HG02763 (cell line): ENCODE data around the gene PPP1R26.

Experiments used
- ATAC-seq: cut with Tn5 transposase; IDR thresholded peaks from one replicate; pipeline ENCODE4 v1.9.1; 2021; ENCODE audit warnings: mild to moderate bottlenecking, moderate library complexity; ENCODE audit not compliant: unreplicated experiment

The PPP1R26 gene

DNA sequence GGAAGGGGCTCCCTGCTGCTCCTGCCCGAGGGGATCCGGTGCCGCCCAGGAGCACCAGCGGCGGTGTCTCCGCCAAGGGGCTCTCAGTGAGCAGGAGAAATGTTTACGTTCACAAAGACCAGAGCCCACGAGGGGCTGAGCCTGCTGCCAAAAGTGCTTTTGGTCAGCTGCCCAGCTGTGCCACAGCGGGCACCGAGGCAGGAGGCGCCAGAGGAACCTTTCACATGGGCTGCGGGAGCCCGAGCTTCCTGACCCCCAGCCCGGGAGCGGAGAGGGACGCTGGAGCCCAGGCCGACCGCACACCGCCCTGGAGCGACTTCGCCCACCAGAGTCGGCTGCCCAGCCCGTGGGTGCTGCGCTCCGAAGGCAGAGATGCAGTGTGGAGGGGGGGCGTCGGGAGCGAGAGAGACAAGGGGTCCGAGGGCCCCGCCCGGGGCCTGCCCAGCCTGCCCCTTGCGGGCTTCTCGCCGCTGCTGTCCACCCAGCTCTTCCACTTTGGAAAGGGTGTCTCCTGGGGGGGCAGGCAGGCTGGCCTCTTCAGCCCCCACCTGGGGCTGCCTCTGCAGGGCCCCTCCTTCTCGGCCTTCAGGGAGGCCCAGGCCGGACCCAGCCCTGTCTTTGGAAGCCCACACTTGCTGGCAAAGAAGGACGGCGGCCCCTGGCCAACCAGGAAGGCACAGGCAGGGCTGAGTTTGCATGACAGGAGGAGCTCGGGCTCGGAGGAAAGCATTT is 7.9 kb downstream of the PPP1R26 start:
- no peak for ATAC-seq

DNA sequence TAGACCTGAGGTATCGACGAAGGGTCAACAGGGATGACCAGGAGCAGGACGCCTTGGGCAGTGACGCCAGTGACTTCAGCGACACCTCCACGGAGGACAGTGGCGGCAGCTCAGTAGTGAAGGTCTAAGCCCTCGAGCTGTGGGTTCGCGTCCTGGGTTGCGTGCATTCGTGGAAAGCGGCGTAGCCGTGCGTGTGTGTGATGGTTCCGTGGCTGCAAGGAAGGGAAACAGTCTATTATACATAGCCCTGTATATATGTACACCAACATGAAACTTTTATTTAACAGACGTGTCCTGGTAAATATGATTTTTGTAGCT is 8.4 kb downstream of the PPP1R26 start:
- no peak for ATAC-seq

DNA sequence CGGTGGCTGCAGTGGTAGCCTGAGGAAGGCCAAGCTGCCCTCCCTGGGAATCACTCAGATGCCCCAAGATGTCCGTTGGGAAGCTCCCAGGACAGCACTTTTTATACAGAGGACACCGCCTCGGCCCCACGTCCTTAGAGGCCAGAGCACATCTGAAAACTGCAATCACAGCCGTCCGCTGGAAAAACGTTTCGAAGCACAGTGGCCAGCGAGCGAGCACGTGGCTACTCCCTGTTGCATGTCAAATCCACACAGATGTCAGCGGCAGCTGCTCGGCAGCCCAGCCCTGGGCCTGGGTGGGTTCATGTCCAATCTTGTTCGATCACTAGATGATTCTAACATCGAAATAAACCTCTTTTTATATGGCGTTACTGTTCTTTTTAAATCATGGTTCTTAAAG is 8.9 kb downstream of the PPP1R26 start:
- no peak for ATAC-seq

DNA sequence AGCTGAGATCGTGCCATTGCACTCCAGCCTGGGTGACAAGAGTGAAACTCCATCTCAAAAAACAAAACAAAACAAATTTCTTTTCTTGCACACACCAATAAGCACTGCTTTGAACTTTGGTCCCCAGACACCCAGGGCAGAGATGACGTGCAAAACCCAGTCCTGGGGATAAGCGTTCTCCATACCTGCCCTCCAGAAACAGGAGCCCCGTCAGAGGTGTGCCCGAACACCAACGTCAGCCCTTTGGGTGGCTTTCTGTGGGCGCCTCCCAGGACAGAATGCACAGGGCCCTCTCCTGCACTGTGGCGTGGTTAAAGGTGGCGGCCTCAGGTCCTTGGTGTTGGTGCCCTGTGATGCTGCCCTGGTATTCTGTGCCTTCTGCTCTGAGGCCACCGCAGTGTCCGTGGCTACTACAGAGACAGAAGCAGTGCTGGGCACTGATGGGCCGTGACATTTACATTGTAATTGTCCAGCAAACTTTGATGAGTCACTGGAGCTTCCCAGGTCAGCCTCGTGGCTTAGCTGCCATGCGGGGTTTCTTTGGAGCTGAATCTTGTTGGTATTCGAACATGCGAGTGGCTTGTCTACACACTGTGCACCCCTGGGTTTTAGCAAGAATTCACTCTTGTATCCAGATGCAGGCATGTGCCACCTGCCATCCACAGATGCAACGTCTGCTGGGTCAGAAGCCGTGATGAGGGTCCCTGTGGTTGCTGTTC is 9.8 kb downstream of the PPP1R26 start:
- no peak for ATAC-seq

DNA sequence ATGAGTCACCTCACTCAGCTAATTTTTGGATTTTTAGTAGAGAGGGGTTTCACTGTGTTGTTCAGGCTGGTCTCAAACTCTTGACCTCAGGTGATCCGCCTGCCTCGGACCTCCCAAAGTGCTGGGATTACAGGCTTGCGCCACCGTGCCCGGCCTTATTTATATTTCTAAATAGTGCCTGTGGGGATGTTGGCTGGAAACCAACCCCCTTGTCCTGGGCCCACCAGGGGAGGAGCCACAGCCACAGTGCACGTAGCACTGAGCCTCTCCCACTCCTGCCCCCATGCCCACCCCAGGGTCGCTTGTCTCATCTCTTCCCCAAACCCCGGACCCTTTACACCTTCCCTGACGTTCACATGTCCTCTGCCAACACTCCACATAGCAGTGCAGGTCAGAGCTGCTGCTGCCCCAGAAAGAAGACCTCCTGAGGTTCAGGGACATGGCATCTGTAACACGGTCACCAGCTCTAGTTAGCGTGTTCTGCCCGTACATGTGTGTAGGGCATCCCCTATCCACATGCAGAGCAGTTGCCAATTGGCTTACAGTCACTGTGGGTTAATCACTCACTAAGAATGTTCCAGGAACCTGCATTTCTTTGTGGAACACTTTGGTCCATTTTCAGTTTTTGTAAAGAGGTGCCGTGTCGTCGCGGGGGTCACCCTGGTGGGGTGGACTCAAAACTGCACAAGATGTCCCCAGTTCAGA is 10.7 kb downstream of the PPP1R26 start:
- no peak for ATAC-seq

DNA sequence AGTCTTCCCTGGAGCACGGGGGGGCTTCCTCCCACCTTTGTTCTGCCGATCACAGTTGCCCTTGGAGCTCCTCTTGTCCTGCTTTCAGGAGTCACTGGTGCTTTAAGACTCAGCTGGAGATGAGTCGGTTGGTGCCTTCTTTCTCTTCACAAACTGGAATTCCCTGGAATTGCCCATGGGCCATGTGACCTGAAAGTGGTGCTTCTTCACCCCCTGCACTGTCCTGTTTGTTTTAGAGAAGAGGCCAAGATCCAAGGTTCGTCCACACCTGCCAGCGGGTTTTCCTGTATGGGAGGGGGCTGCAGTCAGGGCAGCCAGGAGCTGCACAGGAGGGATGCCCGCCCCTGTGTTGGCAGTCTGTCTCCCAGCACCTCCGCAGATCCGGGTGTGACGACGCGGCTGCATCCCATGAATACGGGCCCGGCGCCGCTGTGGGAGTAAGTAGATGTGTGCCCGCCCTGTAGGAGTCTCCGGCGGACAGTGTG is 11.4 kb downstream of the PPP1R26 start:
- ATAC-seq: no peak

DNA sequence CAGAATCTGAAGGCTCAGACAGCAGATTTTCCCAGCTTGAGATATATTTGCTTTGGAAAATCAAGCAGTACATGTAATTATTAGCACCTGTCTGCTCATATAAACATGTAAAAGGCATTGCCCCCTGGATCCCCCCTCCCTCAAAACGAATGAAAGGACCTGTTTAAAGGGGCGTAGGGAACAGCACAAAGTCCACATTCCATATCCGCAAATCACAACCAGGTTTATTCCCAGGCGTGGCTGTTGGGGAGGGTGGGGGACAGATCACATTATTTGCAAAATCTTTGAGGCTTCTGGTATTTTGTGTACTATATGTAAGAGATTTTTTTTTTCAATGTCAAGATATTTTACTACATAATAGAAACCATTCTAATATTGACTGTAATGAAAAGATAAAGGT is 12.2 kb downstream of the PPP1R26 start:
- ATAC-seq: no peak

DNA sequence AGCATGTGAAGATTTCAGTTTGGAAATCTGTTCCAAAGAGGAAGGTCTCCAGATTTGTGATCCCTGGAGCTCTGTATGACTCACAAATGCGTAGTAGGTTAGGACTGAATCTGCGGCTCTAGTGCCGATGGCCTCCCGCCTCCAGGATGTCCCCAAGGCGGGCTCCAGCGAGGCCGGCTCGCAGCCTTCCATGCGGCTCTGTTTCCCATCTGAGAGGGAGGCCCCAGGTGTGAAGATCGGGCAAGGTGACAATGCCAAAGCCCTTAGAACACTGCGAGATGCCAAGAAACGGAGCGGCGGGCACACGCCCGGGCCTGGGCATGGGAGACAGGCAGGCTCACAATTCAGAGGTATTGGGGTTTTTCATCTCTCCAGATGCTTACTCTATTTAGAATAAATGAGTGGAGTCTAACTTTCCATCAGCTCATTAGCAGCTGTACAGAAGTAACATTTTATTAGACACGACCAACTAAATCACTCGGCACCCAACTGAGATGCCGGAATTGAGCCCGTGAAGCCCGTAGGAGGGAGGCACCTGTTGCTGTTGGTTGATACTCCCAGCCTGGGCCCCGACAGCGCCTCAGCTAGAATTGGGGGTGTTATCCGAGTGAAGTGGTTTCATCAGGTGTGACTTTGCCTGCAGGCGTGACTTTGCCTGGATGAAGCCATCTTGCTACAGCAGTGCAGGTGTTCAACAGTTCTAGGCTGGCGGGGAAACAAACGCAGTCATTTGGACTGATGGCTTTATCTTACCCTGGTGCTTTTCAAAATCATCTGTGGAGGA is 13.5 kb downstream of the PPP1R26 start:
- ATAC-seq: no peak

DNA sequence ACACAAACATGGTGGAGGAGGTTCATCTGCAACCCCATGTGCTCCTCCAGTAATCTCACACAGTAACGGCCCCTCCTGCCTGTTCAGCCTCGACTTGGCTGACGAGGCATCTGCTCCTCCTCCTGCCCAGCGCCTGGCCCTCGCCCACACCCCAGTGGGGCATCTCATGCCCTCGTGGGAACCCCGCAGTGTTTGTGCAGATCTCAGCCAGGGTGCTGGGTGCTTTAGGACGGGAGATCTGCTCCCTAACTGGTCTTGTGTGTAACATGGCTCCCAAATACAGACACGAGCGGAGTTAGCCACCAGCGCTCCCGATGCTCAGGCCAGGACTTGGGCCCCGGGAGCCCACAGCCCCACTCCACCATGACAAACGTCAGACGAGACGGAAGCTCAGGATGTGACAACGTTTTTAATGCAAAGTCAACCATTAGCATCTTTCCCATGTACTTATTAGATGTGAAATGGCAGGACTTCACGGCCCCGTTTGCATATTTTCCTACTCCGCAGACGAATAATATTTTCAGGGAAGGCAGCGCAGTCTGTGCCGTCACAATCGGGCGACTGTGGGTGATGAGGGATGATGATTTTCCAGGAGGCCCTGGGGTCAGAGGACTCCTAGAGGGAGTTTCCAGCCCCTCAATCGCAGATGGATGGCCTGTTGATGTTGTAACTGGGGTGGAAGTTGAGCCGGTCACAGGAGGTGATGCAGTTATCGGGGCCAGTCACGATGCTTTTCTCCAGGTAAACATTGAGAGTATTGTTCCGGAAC is 15.4 kb downstream of the PPP1R26 start:
- no peak for ATAC-seq

DNA sequence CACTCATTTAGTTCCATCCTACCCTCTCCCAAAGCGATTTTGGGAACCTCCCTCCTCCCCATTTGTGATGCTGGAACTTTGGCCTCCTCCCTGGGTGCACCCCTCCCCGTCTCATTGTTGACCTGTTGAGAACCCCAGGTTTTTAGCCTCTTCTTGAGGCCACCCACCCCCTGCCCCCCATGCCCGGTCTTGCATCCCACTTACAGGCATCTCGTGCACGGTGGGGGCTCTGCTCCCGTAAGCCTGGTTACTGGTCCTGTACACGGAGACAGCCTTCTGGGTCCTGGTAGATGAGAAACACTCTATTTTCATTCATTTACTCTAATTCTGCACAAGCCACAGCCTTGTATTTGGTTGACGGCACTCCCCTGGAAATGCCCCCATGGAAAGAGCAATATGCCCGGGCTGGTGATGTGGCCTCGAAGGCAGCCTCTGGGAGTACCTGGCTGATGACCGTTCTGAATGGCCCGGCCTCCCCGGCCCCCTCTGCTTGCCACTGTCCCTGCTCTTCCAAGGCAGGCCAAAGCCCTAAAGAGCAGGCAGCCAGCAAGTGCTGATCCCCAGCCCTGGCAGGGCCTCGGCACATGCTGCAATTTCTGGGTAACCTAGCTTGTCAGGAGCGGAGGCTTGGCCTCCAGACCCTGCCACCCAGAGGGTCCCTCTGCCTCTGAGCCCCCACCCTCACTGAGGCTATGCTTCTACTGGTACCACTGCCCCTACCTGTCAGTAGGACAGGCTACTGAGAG is 19.0 kb downstream of the PPP1R26 start:
- ATAC-seq: no peak

DNA sequence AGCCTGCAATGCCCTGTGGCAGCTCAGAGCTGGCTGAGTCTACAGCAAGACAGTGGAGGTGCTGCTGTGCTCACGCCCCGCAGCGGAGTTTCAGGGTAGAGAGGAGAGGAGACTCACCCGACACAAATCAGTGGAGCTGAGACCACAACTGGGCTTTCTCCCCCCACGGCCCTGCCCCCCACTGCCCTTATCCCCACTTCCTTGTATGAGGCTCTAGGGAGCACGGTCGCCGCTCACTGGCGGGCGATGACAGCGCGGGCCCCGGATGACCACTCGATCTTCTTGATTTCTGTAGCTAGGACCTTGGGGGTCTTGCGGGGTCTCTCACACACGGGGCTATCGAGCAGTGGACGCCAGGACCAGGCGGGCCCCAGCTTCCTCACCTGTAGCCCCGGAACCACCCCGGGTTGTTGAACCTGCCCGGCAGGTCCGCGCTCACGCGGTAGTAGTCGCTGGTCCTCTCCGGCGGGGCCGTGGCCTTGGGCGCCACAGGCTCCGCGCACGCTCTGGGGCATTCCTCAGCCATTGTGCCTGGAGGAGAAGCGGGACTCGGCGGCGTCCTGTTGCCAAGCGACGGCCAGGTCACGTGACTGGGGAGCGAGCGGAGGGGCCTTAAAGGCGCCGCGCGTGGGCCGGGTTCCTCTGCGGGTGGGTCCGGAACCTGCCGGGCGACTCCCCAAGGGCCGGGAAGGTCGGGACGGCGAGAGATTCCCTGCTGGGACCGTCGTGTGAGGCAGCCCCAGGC is 19.9 kb downstream of the PPP1R26 start:
- peak; percentile 61 for ATAC-seq

DNA sequence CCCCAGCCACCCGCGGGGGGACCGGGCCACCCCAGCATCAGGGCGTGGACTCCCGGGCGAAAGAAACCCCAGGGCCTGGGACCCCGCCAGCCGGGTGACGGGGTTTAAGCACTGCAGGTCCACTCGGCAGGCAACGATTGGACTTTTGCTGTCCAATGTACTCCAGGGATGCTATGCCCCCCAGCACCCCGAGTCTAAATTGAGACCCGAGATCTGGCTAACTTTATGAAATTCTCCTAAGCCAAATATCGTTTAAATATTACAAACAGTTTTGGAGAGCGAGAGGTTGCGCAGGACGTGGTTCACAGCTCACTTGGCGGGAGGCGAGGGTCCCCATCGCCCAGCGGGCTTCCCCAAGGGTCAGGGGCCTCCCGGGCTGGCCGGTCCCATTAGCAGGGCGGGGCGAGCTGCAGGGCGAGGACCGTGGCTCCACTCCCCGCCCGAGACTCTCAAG is 20.5 kb downstream of the PPP1R26 start:
- no peak for ATAC-seq

DNA sequence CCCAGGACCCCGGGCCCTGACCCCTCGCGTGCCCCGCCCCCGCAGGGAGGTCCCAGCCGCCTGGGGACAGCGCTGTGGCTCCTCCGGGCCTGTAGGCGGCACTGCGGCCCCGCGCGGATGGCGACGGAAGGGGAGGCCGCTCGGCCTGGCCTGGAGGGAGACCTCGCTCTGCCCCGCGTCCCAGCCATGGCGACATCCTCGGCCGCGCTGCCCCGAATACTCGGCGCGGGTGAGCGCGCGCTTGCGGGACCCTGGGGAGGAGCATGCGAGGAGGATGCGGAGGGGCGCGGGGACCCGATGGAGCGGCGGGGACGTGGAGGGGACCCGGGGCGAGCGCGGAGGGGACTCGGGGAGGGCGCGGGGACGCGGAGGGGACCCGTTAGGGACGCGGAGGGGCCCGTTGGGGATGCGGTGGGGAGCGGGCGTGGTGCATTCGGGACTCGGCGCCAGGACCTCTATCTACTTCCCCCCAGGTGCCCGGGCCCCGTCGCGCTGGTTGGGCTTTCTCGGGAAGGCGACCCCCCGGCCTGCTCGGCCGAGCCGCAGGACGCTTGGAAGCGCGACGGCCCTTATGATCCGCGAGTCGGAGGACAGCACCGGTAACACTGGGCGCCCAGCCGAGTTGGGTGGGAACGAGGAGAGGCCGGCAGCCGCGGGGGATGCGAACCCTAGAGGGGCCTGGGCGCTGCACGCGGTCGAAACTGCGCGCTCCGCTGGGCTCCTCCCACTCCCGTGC is 21.1 kb downstream of the PPP1R26 start, which contains the start of gene MRPS2:
MRPS2 (plus strand) TSS at position 158 of the 736 bp plus-strand sequence; CDS start at position 187, 29 bp downstream.
- peak; percentile 76 for ATAC-seq

DNA sequence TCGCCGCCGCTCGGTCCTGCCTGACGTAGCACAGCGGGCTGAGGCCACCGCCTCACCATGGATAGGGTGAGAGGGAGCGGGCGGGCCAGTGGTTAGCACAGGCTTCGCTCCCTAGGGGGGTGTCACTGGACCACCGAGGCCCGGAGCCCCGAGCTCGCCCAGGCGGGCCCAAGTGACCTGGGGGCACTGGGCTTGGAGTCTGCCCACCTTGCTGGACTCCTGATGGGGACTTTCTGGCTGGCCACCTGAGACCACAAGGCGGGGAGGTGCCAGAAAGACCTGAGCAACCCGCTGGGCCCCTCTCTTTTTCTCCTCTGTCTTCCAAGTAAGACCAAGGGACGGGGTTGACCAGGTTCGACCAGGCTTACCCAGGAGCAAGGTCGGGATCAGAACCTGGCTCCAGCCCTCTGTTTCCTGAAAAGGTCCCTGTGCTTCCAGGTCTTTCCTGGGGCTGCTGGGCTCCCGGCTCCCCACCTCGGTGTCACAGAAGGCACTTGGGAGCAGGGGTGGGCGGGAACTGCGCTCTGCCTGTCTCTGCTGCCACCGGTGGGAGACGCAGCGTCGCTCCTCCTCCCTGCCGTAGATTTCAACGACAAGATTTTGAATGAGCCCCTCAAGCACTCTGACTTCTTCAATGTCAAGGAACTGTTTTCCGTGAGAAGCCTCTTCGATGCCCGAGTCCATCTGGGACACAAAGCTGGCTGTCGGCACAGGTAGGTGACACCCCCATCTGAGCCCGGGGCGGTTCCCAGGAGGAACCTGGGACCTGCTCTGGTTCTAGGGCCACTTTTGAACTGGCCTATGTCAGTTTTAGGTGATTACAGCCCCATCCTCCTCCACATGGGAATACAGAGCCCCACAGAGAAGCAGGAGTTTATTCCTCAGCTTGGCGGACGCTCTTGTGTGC is 21.9 kb downstream of the PPP1R26 start:
- no peak for ATAC-seq

DNA sequence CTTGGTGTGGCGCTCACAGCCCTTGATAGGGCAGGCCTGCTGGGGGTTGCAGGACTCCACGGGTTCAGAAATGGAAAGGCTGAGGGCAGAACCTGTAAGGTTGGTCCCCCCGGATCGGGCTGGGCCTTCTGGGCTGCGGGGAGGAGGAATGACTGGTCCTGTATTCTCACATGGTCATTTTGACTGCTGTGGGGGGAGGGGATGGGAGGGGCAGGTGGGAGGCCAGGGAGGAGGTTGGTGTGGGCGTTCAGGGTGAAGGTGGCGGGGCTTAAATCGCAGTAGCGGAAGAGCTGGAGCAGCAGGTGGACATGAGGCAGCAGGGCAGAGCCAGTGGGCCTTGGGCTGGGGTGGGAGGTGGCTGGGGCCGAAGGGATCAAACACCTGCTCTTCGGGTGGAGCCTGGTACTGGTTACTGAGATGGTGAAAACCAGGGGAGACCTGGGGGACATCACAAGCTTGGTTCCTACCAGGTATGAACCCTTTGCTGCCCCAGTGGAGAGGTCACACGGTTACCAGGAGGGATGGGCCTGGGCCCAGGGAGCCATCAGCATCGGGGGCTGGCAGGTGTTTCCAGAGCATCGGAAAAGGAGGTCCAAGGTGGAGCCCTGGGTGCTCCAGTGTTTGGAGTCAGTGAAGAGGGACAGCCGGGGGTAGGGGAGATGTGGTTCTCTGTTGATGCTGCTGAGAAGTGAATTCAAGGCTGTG is 22.7 kb downstream of the PPP1R26 start:
- no peak for ATAC-seq

DNA sequence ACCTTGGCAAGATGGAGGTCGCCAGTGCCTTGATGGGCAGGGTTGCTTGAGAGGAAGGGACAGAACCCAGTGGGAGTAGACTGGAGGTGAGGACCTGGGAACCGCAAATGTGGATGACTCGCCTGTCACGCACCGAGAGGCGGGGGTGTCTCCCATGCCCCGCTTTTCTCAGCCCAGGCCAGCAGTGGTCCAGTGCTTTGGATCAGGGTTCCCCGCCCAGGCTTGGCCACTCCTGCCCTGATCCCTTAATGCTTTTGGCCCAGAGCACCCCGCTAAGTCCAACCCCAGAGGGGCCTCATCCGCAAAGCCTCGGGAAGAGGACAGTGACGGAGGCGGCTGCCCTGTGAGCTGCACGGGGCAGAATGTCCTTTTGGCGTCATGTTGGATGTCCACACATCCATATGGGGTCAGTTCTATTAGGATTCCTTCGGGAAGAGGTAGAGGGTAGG is 23.3 kb downstream of the PPP1R26 start:
- ATAC-seq: no peak
